Activated CD4-positive, CD25-positive, alpha-beta regulatory T cell treated with anti-CD3 and anti-CD28 coated beads, Interleukin-2, amount 50 U/mL, for 16 hours (primary cell): ENCODE data around the gene FAM222B.
"Not testable (repeated sequence)": the region's sequence is repeated elsewhere in the genome, so short reads cannot be mapped to it uniquely, and the experiment has no call there.

Experiments used
- DNase-seq: peaks from one replicate; pipeline ENCODE4 v3.0.0-alpha.2; 2020; ENCODE audit warnings: low read depth, low spot score

Gene FAM222B

DNA sequence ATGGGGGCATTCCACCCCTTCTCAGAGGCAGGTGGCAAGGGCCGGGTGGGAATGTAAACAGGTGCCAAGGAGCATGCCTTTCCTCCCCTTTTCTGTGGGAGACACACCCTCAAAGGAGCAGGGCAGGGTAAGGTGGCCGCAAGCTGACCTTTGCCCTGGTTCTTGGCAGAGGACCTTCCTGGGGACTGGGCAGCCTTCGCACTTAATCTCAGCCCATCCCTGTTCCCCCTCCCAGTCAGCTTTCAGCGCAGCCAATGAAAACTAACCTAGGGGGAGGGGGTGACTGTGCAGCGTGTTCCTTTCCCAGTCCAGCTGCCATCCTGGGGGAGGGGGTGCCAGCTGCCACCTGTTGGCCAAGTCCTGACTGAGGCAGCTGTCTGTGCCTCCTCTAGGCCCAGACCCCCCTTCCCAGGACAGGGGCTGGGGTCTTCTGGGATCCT lies 96.0 kb downstream of the FAM222B start:
- no peak for DNase-seq

DNA sequence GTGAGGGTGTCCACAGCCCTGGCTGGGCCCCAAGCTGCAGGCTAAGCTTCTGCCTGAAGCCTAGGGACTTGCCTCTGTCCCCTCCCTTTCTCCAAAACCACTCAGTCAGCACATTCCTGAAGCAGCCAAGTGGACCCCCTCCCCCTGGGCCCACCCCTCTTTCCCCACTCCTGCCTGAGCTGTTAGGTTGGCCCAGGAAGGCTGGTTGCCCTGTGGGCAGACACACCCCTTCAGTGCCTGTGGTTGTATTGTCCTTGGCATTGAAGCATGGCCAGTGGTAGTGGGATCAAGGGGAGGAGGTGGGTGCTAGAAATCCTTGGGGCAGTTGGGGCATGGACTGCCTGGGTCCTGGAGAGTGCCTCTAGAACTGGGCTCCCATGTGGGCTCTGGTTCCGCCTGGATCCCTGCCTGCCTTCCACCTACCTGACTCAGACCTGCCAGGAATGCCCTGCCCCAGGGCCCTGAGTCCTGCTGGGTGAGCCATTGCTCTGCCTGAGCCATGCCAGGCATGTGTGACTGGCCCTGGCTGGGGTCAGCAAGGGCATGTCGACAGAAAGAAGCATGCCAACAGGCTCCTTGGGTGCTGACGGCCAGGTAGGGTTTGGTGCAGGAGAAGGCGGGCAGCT lies 96.7 kb downstream of the FAM222B start:
- DNase-seq: no peak

DNA sequence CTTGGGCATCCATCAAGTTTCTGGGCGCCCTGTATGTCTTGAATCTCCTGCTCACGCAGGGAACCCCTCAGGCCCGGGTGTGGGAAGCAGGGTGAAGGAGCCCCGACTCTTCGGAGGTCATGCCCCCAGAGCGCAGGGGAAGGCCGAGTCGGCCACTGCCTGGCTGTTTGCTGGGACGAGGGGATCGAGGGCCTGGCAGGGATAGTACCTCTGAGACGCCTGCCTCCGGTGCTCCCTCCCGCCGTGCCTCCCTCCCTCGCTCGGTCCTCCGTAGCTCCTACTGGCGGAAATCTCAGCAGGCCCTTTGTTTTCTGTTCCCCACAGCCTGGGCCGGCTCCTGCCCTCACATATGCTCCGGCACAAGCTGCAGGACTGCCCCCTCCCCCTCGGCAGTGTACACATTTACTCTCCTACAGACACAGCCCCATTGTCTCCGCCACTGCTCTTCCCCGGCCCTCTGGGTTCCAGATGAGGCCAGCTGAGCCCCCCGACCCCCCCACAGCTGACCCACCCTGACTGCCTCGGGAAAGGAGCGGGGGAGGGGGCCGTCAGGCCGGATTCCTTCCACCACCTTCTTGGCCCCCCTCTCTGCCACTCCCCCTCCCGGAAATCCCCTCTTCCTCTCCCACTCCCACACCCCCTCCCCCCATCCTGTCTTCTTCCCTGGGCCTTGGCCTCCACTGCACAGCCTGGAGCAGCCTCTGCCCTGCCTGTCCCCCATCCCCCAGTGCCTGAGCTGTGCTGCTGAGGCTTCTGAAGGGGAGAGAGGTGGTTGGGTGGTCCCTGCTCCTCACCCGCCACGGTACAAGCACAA lies 97.4 kb downstream of the FAM222B start:
- DNase-seq: no peak

DNA sequence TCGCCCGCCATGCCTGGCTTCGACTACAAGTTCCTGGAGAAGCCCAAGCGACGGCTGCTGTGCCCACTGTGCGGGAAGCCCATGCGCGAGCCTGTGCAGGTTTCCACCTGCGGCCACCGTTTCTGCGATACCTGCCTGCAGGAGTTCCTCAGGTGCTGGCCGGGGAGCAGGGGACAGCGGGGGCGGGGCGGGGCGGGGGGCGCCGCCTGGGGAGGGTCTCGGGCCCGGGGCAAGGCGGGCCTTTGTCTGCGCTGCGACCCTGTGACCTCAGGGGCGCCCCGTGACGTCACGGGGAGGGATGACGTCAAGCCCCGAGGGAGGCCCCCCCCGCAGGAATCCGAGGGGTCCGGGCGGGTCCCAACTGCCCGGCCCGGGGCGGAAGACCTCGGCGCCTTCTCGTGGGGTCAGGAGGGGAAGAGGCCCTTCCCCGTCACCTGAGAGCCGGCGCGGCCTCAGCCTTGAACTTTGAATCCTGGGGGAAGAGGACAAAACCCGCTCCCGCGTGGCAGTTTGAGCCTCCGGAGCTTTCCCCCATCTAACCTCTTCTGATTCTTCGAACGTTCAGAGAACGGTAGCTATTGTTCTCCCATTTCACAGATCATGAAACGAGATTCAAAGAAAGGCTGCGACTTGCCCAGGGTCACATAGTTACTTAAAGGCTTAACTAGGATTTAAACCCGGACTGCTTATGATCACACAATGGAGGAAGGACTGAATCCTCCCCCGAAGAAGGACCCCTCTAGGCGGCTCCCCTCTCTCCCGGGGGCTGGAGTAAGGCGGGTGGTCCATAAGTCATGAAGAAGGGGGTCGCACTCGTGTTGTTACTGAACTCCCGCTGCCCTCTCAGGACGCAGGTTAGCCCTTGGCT lies 98.3 kb downstream of the FAM222B start:
- peak; percentile 52 for DNase-seq

DNA sequence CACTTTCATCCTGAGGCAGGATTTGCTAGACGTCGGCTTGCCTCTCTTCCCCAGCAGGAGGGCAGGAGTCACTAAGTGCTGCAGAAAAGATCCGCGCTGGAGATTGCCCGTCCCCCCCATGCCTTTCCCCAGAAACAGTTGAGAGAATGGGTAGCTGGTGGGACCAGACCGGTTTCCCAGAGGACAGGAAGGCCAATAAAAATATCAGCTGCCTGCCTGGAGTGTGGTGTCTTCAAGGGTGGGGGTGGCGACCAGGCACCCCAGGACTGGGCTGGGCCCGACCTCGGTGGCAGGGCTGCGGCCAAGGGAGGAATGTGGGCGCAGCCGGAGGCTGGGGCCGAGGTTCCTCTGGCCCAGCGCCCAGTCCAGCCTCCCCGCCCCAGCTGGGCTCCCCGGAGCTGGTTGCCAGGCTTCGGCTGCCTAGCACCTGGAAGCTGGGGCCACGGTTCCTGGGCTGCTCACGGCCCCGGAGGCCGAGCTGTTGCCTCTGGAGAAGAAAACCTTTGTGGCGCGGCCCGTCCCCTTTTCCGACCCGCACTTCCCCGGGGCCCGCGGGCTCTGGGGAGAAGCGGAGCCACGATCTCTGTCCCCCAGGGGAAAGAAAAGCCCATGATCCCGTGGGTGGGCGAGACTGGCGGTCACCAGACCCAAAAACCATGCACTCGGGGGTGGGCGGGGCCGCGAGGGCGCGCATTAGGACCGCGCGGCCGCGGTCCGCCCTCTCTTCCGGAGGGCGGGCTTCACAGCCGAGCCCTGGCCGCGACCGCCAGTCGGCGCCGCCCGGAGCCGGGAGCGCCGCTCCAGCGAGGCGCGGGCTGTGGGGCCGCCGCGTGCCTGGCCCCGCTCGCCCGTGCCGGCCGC lies 99.1 kb downstream of the FAM222B start, which contains the start of gene TRAF4:
TRAF4 (plus strand) TSS at position 769 of the 861 bp plus-strand sequence. CDS start 102 bp downstream, outside the sequence.
- no peak for DNase-seq

DNA sequence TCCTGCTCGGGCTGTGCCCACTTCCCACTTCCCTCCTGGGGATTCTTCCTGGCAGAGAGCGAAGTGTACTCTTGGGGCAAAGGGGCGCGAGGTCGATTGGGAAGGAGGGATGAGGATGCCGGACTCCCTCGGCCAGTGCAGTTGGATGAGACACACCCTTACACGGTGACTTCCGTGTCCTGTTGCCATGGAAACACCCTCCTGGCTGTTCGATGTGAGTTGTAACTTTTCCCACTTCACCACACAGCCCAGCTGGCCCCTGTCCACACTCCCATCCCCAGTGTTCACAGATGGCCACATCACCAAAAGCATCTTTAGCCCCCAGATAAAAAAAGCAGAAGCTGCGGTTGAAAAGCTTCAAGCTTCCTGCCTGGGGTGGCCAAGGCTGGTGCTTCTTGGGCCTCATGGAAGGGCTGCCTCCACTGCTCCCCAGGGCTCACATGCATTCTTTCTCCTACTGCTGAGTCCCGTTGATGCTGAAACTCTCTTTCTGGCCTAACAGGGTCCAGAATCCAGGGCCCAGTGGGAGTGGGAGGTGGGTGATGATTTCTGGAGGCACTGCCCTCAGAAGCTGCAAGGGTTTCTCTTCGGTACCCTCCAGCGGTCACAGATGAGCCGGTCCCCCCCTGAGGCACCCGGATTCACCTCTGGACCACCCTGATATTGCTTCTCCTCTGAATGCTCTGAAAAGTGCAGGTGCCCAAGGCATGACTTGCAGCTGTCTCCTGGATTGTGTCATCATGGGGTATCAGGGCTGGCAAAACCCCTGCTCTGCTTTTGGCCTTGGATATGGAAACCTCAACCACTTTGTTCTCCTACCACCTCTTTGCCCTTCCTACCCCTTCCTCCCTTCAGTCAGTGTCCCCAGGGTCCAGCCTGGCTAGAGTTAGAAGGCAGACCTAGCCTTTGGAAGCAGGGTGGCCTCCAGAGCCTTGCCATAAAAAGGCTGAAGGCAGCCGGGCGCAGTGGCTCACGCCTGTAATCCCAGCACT lies 100.9 kb downstream of the FAM222B start:
- no peak for DNase-seq

DNA sequence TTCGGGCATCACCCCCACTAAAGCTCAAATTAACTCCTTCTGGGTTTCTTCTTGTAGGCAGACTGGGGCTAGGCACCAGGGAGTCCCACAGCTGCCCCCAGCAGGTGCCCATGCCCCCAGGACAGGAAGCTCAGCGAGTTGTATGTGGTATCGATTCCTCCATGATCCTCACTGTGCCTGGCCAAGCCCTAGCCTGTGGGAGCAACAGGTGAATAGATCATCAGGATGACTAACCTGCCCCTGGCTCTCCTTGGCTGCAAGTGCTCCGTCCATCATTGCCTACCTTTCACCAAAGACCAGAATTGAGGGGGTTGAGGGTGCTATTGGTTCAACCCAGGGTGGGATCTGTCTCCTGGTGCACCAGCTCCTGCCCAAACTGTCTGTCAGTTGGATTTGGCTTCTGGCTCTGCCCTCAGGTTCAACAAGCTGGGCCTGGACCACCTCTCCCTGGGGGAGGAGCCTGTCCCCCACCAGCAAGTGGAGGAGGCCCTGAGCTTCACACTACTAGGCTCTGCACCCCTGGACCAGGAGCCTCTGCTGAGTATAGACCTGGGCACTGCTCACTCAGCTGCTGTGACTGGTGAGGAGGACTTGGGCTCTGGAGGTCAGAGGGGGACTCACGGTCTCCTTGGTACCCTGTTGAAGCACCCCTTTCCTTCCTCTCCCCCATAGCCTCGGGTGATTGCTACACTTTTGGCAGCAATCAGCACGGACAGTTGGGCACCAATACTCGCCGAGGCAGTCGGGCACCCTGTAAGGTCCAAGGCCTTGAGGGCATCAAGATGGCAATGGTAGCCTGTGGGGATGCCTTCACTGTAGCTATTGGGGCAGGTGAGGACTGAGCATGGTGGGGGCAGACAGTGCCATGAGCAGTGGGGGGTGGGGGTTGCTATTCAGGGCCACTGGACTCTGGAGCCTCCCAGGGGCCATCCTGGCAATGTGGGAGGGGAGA lies 101.9 kb downstream of the FAM222B start:
- DNase-seq: no peak

DNA sequence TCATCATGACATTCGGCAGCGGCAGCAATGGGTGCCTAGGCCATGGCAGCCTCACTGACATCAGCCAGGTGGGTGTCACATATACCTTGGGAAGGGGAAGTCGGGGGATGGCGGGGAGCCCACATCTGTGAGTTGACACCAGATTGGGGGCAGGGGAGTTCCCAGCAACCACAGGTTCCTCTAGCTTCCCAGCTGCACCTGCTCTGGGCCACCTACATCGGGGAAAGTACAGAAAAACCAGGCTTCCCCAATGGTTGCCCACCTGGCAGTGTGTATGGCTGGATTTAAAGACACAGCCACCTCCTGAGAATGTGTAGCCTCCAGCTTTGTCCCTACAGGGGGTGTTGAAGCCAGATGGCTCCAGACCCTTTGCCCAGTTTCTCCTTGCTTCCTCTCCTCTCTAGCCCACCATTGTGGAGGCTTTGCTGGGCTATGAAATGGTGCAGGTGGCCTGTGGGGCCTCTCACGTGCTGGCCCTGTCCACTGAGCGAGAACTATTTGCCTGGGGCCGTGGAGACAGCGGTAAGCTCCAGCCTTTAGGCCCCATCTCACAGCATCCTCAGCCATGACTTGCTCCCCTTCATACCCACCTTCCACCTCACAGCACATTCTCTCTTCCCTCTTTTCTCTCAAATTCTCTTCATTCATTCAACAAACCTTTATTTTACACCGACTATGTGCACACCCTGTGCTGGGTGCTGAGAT lies 103.8 kb downstream of the FAM222B start:
- no peak for DNase-seq

DNA sequence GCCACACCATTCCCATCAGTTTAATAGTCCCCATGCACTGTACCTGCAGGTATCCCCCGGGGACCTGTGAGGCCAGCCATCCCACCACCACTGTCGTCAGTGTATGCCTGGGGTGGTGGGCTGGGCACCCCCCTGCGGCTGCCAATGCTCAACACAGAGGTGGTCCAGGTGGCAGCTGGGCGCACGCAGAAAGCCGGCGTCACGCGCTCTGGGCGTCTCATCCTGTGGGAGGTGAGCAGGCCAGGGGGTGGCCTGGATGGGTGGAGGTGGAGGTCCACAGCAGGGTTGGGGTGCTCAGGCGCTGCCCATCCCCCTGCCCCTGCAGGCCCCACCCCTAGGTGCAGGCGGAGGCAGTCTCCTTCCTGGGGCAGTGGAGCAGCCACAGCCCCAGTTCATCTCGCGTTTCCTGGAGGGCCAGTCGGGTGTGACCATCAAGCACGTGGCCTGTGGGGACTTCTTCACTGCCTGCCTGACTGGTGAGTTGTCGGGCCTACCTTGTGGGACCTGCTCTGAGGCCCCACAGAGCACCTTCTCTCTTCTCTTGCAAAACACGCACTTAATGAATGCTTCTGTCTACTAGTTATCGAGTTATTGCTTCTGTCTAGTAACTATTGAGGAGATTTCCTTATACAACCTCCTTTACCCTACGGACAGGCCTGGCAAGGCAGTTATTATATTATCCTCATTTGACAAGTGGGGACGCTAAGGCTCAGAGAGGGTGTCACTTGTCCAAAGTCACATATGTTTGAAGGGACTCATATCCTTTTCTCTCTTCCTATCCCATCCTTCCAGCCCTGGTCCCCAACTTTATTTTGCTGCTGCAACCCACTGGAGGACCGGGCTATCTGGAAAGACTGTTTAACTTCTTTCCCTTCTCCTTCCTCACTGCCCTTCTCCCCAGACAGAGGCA lies 104.6 kb downstream of the FAM222B start:
- DNase-seq: no peak

DNA sequence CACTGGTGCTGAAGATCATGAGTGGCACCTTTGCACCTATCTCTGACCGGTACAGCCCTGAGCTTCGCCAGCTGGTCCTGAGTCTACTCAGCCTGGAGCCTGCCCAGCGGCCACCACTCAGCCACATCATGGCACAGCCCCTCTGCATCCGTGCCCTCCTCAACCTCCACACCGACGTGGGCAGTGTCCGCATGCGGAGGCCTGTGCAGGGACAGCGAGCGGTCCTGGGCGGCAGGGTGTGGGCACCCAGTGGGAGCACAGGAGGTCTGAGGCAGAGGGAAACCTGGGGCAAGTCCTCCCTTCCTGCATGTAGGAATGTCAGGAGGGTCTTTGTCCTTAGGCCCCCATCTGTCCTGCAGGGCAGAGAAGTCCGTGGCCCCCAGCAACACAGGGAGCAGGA lies 105.3 kb downstream of the FAM222B start:
- no peak for DNase-seq

DNA sequence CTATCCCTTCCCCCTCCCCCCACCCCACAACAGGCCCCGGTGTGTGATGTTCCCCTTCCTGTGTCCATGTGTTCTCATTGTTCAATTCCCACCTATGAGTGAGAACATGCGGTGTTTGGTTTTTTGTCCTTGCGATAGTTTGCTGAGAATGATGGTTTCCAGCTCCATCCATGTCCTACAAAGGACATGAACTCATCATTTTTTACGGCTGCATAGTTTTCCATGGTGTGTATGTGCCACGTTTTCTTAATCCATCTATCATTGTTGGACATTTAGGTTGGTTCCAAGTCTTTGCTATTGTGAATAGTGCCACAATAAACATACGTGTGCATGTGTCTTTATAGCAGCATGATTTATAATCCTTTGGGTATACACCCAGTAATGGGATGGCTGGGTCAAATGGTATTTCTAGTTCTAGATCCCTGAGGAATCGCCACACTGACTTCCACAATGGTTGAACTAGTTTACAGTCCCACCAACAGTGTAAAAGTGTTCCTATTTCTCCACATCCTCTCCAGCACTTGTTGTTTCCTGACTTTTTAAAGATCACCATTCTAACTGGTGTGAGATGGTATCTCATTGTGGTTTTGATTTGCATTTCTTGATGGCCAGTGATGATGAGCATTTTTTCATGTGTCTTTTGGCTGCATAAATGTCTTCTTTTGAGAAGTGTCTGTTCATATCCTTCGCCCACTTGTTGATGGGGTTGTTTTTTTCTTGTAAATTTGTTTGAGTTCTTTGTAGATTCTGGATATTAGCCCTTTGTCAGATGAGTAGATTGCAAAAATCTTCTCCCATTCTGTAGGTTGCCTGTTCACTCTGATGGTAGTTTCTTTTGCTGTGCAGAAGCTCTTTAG lies 106.4 kb downstream of the FAM222B start:
- not testable (repeated sequence) for DNase-seq

DNA sequence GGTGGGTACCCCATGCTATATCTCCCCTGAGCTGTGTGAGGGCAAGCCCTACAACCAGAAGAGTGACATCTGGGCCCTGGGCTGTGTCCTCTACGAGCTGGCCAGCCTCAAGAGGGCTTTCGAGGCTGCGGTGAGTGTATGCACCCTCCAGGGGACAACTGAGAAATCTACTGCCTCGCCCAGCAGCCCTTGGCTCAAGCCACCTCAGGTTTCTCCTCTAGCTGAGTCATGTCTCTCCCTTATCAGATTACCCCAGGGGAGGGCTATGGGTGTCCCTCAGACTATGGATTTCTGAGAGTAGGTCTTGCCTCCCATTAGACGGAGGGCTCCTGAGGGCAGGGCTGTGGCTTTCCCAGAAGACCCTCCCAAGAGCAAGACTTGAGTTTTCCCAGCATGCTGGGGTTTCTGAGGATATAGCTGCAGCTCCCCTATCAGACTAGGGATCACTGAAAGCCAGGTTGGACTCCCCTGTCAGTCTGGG lies 107.3 kb downstream of the FAM222B start:
- no peak for DNase-seq

DNA sequence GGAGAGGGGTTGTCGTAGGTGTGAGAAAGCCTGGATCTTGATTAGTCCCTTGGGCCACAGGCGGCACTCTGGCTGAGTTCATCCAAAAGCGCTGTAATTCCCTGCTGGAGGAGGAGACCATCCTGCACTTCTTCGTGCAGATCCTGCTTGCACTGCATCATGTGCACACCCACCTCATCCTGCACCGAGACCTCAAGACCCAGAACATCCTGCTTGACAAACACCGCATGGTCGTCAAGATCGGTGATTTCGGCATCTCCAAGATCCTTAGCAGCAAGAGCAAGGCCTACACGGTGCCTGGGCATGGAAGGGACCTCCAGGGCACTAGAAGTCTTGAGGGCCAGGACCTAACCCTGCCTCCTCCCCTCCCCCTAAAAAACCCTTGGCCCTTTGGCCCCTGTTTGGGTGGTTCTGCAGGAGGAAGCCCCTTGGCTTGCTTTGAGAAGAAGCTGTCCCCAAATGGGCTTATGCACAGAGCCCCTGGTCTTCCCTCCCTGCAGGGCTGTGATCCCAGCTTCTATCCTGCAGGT lies 107.8 kb downstream of the FAM222B start:
- no peak for DNase-seq

DNA sequence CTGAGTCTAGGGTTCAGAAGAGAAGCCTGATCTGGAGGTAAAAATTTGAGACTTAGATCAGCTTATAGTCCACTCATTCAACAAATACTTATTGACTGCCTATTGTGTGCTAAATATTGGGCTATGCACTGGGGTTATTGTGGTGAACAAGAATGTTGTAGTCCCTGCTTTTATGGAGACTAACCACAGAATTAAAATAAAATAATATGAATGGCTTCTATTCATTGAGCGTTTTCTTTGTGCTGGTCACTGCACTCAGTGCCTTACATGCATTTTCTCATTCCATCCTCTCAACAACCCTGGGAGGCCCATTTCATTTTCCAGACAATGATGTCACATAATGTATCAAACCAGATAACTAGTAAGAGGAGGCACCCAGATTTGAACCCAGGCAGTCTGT lies 109.2 kb downstream of the FAM222B start:
- DNase-seq: no peak

DNA sequence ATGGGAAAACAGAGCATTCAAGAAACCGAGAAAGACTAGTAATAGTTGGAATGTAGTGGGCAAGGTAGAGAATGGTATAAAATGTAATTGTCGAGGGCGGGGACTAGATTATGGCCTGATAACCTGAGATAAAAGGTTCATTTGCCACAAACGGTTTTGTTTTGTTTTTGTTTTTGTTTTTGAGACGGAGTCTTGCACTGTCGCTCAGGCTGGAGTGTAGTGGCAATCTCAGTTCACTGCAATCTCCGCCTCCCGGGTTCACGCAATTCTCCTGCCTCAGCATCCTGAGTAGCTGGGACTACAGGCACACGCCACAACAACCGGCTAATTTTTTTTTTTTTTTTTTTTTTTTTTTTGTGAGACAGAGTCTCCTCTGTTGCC lies 112.7 kb downstream of the FAM222B start:
- DNase-seq: no peak
